Astrocyte of the hippocampus (primary cell): ENCODE data around the gene LINGO3.

Experiments
- DNase-seq: peaks from one replicate; pipeline ENCODE4 v3.0.0; 2011; ENCODE audit warnings: low read depth, low spot score

LINGO3 gene

GRCh38 chr19:2268861-2269243 lies 39.1 kb downstream of the LINGO3 start:
- no peak for DNase-seq

DNA sequence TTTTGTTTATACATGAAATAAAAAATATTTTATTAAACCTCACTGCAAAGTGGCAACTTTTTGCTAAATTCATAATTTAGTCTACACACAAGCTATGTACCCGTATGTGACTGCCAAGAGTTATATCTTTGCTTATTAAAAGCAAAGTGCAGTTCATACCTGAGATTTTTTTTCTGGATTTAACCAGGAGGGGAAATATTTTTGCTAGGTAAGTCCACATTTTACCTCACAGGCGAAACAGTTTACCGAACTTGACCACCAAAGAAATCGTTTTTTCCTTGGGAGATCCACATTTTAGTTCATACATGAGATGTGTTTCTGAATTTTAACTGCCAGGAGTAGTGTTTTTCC lies 39.5 kb downstream of the LINGO3 start:
- DNase-seq: no peak

DNA sequence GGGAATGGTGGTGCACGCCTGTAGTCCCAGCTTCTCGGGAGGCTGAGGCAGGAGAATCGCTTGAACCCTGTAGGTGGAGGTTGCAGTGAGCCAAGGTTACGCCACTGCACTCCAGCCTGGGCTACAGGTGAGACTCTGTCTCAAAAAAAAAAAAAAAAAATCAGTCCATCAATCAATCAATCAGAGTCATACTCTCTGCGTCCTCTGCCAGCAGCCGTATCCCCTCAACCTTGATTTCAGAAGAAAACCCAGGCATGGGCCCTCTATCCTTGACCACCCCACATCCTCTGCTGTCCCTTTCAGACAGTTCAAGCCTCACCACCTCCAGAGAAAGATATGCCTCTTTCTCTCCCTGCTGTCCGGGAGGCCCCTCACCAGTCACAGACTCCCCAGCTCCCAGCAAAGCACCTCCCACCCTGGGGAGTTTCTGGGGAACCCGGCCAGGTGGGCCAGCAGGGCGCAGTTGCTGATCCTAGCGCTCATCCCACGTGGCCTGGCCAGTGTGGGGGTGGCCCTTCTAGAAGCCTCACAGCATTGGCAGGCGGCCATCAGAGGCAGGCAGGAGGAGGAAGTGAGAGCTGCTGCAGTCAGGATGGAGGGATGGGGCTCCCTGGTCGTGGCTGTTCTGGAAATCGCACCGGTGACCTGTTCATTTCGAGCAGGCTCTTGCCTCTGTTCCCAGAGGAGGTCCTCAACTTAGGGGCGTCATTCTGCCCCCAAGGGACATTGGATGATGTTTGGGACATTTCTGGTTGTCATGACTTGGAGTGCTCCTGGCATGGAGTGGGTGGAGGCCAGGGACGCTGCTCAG lies 41.6 kb downstream of the LINGO3 start:
- DNase-seq: peak; percentile 75

GRCh38 chr19:2261438-2262172 lies 46.3 kb downstream of the LINGO3 start:
- DNase-seq: peak; percentile 39

- DNase-seq: peak; percentile 80
Observed at GRCh38 chr19:2260341-2260805, 47.6 kb downstream of the LINGO3 start.

- no peak for DNase-seq
Observed at GRCh38 chr19:2259336-2259735, 48.6 kb downstream of the LINGO3 start.
